ENCODE data around the gene SEPTIN11.

The SEPTIN11 gene

DNA sequence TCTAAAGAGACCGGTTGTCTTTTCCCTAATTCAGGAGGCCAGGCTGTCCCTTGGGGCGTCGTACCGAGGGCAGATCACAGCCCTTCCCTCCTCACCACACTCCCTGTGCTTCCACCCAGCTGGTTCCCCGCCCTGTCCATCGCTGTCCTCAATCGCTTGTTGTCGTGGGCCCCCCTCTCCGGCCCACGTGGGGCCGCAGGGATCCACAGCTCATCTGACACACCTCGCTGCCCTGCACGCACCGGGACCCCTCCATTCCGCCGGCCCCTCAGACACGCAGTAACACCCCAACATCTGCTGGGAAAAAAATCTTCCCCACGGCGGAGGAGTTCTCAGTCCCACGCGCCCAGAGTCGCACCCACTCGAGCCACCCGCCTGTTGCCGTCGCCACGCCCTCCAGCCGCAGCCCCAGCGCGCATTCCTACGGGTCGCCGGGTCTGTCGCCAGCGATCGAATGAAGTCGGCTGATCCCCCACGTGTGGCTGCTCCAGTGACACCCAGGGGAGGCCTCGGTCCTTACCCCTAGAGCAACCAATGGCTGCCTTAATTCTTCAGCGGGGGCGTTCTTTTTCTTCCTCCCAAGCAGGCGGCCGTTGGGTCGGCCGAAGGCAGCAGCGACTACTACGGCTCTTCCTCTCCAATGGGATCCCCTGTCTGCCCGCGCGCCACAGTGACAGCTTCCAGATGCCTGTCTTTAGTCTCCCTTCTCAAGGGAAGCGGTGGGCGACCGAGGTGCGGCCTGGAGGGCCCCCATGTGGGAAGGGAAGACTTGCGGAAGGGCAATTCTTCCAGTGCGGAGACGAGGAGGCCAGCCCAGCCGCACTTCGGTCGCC lies 893 bp upstream of the SEPTIN11 start:
- no peaks in the 10 kb centered on the region for H3K36me3 ChIP-seq
- TF ChIP-seq, protein P1, sequence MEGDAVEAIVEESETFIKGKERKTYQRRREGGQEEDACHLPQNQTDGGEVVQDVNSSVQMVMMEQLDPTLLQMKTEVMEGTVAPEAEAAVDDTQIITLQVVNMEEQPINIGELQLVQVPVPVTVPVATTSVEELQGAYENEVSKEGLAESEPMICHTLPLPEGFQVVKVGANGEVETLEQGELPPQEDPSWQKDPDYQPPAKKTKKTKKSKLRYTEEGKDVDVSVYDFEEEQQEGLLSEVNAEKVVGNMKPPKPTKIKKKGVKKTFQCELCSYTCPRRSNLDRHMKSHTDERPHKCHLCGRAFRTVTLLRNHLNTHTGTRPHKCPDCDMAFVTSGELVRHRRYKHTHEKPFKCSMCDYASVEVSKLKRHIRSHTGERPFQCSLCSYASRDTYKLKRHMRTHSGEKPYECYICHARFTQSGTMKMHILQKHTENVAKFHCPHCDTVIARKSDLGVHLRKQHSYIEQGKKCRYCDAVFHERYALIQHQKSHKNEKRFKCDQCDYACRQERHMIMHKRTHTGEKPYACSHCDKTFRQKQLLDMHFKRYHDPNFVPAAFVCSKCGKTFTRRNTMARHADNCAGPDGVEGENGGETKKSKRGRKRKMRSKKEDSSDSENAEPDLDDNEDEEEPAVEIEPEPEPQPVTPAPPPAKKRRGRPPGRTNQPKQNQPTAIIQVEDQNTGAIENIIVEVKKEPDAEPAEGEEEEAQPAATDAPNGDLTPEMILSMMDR (IDR thresholded peaks at IDR 0.05): peak in 1 of 2 experiments; percentile 15
- peak overlapping the region; percentile 94 to 97 for H3K27ac ChIP-seq
- no peaks in the 10 kb centered on the region for H3K9me3 ChIP-seq
- intact Hi-C loops (cut with DNase I; ENCODE audit: low total_unique reads): loop anchor here (5.0 kb wide), 1 partner anchor 209 kb away; the partner anchor contains the start of gene CCNG2
- peaks cover 0 to 36% (median 14%) of the 10 kb centered on the region in 4 donors for H3K4me1 ChIP-seq
- DNase-seq: peak; percentile 77 to 90
- peak overlapping the region; percentile 79 to 81 for H3K4me3 ChIP-seq
- H3K27me3 ChIP-seq: no peaks in the 10 kb centered on the region

DNA sequence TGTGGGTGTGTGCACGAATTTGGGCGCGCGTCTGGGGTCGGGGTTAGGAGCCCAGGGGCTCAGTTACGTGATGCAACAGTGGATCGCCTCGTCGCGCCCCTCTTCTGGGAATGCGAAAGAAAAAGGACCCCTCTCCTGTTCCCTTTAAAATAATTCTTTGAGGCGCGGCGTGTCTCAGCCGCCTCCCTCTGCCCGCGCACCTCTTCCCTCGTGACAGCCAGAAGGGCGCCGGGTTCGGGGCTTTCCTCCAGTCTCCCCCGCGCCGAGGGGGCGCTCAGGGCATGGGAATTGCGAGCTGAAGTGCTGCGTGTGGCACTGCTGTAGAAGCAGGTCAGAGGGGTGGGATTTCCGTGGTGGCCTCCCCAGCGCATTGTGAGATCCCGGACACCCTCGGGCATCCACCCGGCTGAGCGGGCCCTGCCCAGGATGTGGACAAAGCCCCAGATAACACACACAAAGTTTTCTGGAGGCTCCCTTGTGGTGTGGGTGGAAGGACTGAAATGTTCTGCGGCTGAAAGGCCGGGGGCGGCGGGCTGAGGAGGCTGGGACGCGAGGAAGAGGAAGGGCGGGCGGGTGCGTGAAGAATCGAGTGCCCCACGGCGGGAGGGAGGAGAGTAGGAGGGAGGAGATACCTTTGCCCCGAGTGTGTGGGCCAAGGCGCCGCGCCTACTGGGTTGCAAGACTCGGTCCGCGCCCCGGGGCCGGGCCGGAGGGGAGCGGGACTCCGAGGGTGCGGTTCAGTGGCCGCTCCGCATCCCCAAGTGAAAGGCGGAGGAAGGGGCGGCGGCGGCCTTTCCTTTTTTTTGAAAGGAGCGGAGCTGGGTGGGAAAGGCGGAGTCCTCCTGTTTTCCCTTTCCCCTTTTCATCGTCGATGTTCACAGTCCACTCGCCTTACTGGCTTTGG lies 752 bp downstream of the SEPTIN11 start:
- H3K9me3 ChIP-seq: no peaks in the 10 kb centered on the region
- peak overlapping the region; percentile 94 to 97 for H3K27ac ChIP-seq
- H3K4me1 ChIP-seq: peaks cover 0 to 44% (median 20%) of the 10 kb centered on the region in 4 donors
- no peaks in the 10 kb centered on the region for H3K36me3 ChIP-seq
- H3K4me3 ChIP-seq: peak overlapping the region; percentile 79 to 81
- DNase-seq: peak; percentile 58 to 76
- no peaks in the 10 kb centered on the region for H3K27me3 ChIP-seq
- TF ChIP-seq, protein P1 (IDR thresholded peaks at IDR 0.05): no peak
- intact Hi-C loops (cut with DNase I; ENCODE audit: low total_unique reads): loop anchor here (10.0 kb wide), 1 partner anchor 94 kb away; no protein-coding TSS in a partner anchor

DNA sequence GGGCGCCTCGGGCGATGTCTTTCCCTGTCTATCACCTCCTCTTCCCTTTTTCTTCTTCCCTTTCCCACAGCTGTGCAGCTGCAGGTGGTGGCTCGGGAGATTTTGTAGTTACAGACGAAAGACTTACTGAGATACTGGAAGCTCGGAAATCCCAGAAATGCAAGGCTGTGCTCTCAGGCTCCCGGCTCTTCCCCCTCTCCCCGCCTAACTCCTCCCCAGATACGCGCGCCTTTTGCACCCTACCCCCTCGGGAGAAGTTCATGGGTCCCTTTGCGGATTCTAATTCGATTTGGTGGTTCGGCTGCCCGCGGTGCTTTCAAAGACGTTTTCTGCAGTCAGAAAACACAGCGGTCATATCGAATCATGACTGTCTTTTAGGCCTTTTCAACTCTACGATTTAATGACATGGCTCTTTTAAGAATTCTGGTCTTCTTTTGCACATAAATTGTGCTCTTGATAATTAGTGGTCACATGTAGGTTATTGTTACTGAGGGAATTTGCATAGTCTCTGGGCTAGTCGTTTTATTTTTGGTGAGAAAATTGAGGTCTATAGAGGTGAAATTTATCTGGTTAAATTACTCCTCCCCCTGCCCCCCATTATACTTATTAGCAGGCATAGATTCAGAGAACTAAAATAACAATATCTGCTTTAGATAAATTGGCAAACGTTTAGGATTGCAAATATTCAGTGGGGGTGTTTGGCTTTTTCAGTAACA lies 1.6 kb downstream of the SEPTIN11 start:
- H3K9me3 ChIP-seq: no peaks in the 10 kb centered on the region
- H3K4me1 ChIP-seq: peaks cover 0 to 47% (median 21%) of the 10 kb centered on the region in 4 donors
- TF ChIP-seq, protein P1 (IDR thresholded peaks at IDR 0.05): no peak
- no peaks in the 10 kb centered on the region for H3K27me3 ChIP-seq
- H3K4me3 ChIP-seq: peak overlapping the region; percentile 79 to 81
- intact Hi-C loops (cut with DNase I; ENCODE audit: low total_unique reads): loop anchor here (10.0 kb wide), 1 partner anchor 94 kb away; no protein-coding TSS in a partner anchor
- no peaks in the 10 kb centered on the region for H3K36me3 ChIP-seq
- H3K27ac ChIP-seq: peak overlapping the region; percentile 94 to 97
- DNase-seq: no peak

DNA sequence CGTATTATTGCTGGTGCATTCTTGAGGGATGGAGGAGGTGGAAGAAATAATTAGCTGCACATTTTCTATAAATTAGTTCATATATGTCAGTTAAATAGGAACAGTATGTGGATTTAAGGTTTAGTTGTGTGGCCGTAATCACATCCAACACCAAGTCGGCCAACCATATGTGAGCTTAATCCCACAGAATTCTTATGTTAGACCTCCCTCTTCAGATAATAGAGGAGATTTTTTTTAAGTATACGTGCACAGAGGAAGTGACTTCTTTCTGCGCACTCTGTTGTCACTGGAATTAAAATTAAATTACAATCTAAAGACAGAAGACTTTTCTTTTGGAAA lies 2.1 kb downstream of the SEPTIN11 start:
- H3K4me1 ChIP-seq: peaks cover 0 to 47% (median 23%) of the 10 kb centered on the region in 4 donors
- H3K27me3 ChIP-seq: no peaks in the 10 kb centered on the region
- H3K4me3 ChIP-seq: peak overlapping the region; percentile 79 to 81
- intact Hi-C loops (cut with DNase I; ENCODE audit: low total_unique reads): loop anchor here (10.0 kb wide), 1 partner anchor 93 kb away; no protein-coding TSS in a partner anchor
- no peaks in the 10 kb centered on the region for H3K36me3 ChIP-seq
- no peak overlapping the region for H3K27ac ChIP-seq
- H3K9me3 ChIP-seq: no peaks in the 10 kb centered on the region
- DNase-seq: no peak
- TF ChIP-seq, protein P1 (IDR thresholded peaks at IDR 0.05): no peak

DNA sequence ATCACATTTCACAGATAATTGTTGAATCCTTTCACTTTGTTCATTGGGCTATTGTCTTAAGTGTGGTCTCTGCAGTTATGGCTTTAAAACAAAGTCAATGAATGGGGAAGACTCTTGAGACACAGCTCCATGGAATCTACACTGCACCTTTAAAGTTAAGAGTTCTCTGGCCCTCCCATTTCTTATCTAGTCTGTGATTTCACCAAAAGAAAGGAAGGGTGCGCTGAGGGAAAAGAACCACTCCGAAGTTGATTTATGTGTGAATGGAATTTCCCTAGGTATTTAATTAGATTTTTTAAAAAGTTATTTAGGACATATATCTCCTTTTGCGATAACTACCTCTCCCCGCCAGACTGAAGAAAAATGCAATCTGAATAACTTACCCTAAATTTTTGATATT lies 2.5 kb downstream of the SEPTIN11 start:
- Histone ChIP-seq H3K27me3 (no peaks in the 10 kb centered on the region), H3K36me3 (no peaks in the 10 kb centered on the region), H3K4me1 (peaks cover 0 to 49% (median 25%) of the 10 kb centered on the region in 4 donors), H3K4me3 (no peak overlapping the region), H3K9me3 (no peaks in the 10 kb centered on the region), H3K27ac (no peak overlapping the region)
- TF ChIP-seq, protein P1 (IDR thresholded peaks at IDR 0.05): no peak
- intact Hi-C loops (cut with DNase I; ENCODE audit: low total_unique reads): loop anchor here (10.0 kb wide), 1 partner anchor 93 kb away; no protein-coding TSS in a partner anchor
- no peak for DNase-seq
